GM19452 (cell line): Measurements from ENCODE around the gene NRTN.
A peak's percentile ranks its signal among the peaks of the same experiment; 100 is the strongest.

ENCODE experiments used
- ATAC-seq: cut with Tn5 transposase; IDR thresholded peaks from one replicate; pipeline ENCODE4 v1.9.1; 2021; ENCODE audit not compliant: unreplicated experiment

Gene NRTN

DNA sequence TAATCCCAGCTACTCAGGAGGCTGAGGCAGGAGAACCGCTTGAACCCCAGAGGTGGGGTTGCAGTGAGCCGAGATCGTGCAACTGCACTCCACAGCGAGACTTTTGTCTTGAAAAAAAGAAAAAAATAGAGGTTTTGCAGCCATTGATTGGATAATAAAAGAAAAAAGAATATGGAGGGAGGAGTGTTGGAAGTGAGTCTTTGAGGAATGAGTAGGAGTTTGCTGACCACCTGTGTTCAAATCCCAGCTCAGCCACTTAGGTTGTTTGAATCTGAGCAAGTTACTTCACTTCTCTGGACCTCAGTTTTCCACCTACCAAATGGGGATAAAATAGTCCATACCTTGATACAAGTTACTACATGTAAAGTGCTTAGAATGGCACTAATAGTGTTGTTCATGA lies 6.2 kb downstream of the NRTN start:
- ATAC-seq: no peak

- ATAC-seq: no peak
These were observed 9.4 kb downstream of the NRTN start for GRCh38 chr19:5814123-5814851.

DNA sequence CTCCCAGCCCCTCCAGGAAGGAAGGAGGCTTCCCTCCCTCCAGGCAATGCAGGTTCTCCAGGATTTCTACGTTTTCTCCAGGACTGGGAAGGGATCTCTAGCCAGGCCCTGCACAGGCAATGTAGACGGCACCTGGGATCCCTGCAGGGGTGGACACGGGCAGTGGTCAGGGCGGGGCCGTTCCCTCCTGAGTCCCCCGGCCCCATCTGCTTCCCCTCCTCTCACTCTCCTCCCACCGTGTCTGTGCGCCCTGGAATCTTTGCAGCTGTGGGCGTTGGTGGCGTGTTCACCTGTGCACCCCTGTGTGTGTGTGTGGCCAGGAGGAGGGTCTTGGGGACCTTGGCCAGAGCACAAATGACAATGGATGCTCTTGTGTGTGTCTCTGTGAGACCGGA lies 10.0 kb downstream of the NRTN start:
- no peak for ATAC-seq

- ATAC-seq: no peak
These were observed 12.4 kb downstream of the NRTN start for GRCh38 chr19:5817218-5817617.

DNA sequence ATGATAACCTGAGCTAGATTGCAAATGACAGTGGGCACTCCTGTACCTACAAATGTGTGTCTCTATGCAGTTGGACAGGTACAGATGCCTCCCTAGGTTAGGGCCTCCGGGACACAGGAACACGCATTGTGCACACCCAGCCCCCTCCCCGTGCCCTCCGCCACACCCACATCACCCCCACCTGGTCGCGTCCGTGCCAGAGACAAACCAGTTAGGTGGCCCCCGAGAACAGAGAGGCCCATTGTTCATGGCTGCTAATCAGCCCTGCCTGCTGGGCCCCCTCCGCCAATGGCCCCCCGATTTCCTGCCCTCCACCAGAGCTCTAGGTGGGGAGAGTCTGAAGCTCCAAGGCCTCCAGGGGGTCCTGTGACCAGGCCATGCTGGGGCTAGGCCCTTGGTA lies 13.7 kb downstream of the NRTN start:
- no peak for ATAC-seq

DNA sequence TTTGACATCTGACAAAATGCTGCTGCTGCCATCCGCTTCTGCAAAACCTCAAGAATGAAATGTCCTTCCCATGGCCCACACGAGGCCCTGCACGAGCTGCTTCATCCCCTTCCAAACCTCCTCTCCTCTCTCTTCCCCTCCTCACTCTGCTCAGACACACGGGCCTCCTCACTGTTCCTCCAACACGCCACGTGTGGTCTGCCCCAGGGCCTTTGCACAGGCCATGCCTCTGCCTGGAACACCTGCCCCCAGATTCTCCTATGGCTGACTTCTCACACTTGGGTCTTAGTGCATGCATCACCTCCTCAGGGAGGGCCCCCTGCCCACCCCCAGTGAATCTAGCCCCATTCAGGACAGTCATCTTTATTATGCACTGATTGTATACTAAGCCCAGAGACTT lies 15.9 kb downstream of the NRTN start:
- ATAC-seq: no peak

GRCh38 chr19:5821521-5822180 lies 16.8 kb downstream of the NRTN start:
- no peak for ATAC-seq

- ATAC-seq: no peak
These were observed 17.4 kb downstream of the NRTN start for GRCh38 chr19:5822181-5822844.

- no peak for ATAC-seq
These were observed 18.9 kb downstream of the NRTN start for GRCh38 chr19:5823579-5824281.

GRCh38 chr19:5824751-5825150 lies 19.9 kb downstream of the NRTN start:
- no peak for ATAC-seq

- no peak for ATAC-seq
These were observed 20.3 kb downstream of the NRTN start for GRCh38 chr19:5825178-5825577.

GRCh38 chr19:5826531-5827341 lies 21.9 kb downstream of the NRTN start:
- no peak for ATAC-seq

GRCh38 chr19:5827342-5827890 lies 22.5 kb downstream of the NRTN start:
- ATAC-seq: no peak

DNA sequence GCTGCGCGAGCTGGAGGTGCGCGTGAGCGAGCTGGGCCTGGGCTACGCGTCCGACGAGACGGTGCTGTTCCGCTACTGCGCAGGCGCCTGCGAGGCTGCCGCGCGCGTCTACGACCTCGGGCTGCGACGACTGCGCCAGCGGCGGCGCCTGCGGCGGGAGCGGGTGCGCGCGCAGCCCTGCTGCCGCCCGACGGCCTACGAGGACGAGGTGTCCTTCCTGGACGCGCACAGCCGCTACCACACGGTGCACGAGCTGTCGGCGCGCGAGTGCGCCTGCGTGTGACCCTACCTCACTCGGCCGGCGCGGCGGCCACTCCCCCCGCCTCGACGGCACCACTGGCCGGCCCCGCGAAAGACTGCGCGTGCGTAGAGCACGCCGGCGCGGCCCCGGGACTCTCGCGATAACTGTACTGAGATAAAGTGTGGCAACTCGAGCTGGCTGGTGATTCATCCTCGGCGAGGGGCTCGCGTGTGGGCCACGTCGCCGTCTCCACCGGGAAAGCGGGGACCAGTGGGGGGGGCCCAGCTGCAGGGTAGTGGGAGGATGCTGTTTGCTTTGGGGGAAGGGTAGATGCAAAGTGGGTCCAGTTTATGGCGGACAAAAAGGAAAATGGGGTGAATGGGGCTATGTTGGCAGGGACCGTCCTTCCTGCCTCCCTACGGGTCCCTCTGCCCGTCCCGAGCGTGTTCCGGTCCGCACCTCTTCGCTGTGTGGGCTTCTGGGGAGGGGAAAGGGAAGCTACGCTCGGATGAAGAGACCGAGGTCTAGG lies 23.2 kb downstream of the NRTN start:
- peak; percentile 60 for ATAC-seq

- no peak for ATAC-seq
These were observed 24.0 kb downstream of the NRTN start for GRCh38 chr19:5828661-5829566.

GRCh38 chr19:5829567-5830310 lies 24.9 kb downstream of the NRTN start:
- ATAC-seq: no peak

GRCh38 chr19:5831159-5831558 lies 26.3 kb downstream of the NRTN start:
- no peak for ATAC-seq

DNA sequence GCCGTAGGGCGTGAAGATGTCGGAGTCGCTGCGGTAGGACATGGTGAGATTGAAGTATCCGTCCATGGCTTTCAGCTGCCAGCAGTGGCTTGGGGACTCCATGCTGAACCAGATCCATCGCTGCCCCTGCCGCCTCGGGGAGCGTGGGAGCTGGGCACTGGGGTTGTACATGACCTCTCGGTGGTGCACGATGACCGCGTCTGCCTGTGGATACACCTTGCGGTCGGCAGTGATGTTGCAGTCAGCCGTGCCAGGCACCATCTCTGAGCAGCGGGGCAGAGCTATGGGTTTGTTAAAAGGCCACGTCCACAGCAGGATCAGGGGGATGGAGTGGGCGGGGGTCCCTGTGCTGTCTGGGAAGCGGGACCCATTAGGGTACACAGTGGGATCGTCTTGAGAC lies 27.2 kb downstream of the NRTN start:
- ATAC-seq: no peak
